Epithelial cell of proximal tubule (primary cell): ENCODE data around the gene PROZ. TPM values are rescaled to one million over a fixed set of nuclear protein-coding genes. Genes with fewer than 3 reads are reported as not detected.

Experiments
- DNase-seq: peaks from one replicate; pipeline ENCODE4 v3.0.0-alpha.2; 2011; ENCODE audit warnings: low read depth
- H3K4me3 ChIP-seq: 2 replicates; pipeline ENCODE4 v1.5.1; 2011; ENCODE audit warnings: low read depth, mild to moderate bottlenecking, low read length
- CTCF ChIP-seq: conservative IDR thresholded peaks from 2 replicates; pipeline ENCODE4 v1.5.1; 2012; ENCODE audit warnings: low read depth, mild to moderate bottlenecking, low read length
- total RNA-seq: library from RNA; depleted of rRNA; stranded (reverse); fragments of >200 nt; gene quantifications from 2 replicates; pipeline ENCODE4 v1.2.3, GENCODE V29; 2015

The PROZ gene
- total RNA-seq, 1 donor from 2014 or later: not detected

- no peak overlapping the region for H3K4me3 ChIP-seq
- TF ChIP-seq CTCF: no peak
- DNase-seq: no peak
Measured at GRCh38 chr13:113138792-113139551, 19.5 kb upstream of the PROZ start.

- TF ChIP-seq CTCF: no peak
- no peak for DNase-seq
- H3K4me3 ChIP-seq: no peak overlapping the region
Measured at GRCh38 chr13:113139577-113139976, 18.9 kb upstream of the PROZ start.

- DNase-seq: no peak
- TF ChIP-seq CTCF: no peak
- H3K4me3 ChIP-seq: no peak overlapping the region
Measured at GRCh38 chr13:113140677-113141600, 17.5 kb upstream of the PROZ start.

- no peak overlapping the region for H3K4me3 ChIP-seq
- no peak for DNase-seq
- TF ChIP-seq CTCF: no peak
Measured at GRCh38 chr13:113141601-113141970, 16.9 kb upstream of the PROZ start.

- TF ChIP-seq CTCF: no peak
- H3K4me3 ChIP-seq: no peak overlapping the region
Measured at GRCh38 chr13:113142876-113143275, 15.6 kb upstream of the PROZ start.

GRCh38 chr13:113143466-113144254 is 14.8 kb upstream of the PROZ start:
- no peak overlapping the region for H3K4me3 ChIP-seq
- no peak for DNase-seq
- no peak for TF ChIP-seq CTCF

More at GRCh38 chr13:113142876-113143275, 15.6 kb upstream of the PROZ start:
- DNase-seq: no peak
